MCF 10A (cell line): ENCODE data around the gene ADGRA3. TPM values are rescaled to one million over a fixed set of nuclear protein-coding genes. Genes with fewer than 3 reads are reported as not detected.
"Not testable (repeated sequence)": the region's sequence is repeated elsewhere in the genome, so short reads cannot be mapped to it uniquely, and the experiment has no call there.

Experiments used
- BruUV-seq: library from RNA; stranded (reverse); fragments of 400-500 nt; replicated peaks from 2 replicates; lab custom pipeline; 2021; lab: Mats Ljungman, UMichigan
- CTCF ChIA-PET: fragments of 300-600 bp; sonication (Branson Sonifier 250); formaldehyde crosslinking; extraction: SDS; loops from one replicate; lab custom pipeline; 2021; ENCODE audit warnings: antibody characterized with exemption, inconsistent platforms; lab: Yijun Ruan, JAX
- POLR2A ChIA-PET: fragments of 300-600, 350-650 bp; sonication (Branson Sonifier 250); formaldehyde crosslinking; extraction: SDS; loops from one replicate; lab custom pipeline; 2020; ENCODE audit warnings: antibody characterized with exemption, inconsistent platforms; lab: Yijun Ruan, JAX
- DNase-seq: peaks from one replicate; pipeline ENCODE4 v3.0.0-alpha.2; 2018; ENCODE audit not compliant: unreplicated experiment
- H3K27ac Mint-ChIP-seq: one replicate; pipeline ENCODE4 v1.8.0; 2022; ENCODE audit warnings: mild to moderate bottlenecking, low read depth, mixed read lengths; ENCODE audit not compliant: unreplicated experiment
- H3K27me3 Mint-ChIP-seq: one replicate; pipeline ENCODE4 v1.8.0; 2022; ENCODE audit warnings: mixed read lengths; ENCODE audit not compliant: insufficient read depth, unreplicated experiment
- H3K36me3 Mint-ChIP-seq: one replicate; pipeline ENCODE4 v1.8.0; 2022; ENCODE audit warnings: mild to moderate bottlenecking, moderate library complexity, mixed read lengths; ENCODE audit not compliant: insufficient read depth, unreplicated experiment
- H3K4me1 Mint-ChIP-seq: one replicate; pipeline ENCODE4 v1.8.0; 2022; ENCODE audit warnings: mixed read lengths; ENCODE audit not compliant: insufficient read depth, unreplicated experiment
- H3K4me3 Mint-ChIP-seq: one replicate; pipeline ENCODE4 v1.8.0; 2022; ENCODE audit warnings: mild to moderate bottlenecking, moderate library complexity, mixed read lengths; ENCODE audit not compliant: unreplicated experiment
- H3K9me3 Mint-ChIP-seq: one replicate; pipeline ENCODE4 v1.8.0; 2022; ENCODE audit warnings: mixed read lengths; ENCODE audit not compliant: unreplicated experiment
- CTCF ChIP-seq: fragments of 200-600 bp; IDR thresholded peaks from one replicate; pipeline ENCODE4 v1.8.0; 2022; ENCODE audit warnings: antibody characterized with exemption, mild to moderate bottlenecking; ENCODE audit not compliant: unreplicated experiment
- intact Hi-C: fragments of 100-400 bp; cut with micrococcal nuclease; formaldehyde crosslinking; loops from 2 replicates; pipeline ENCODE4 v1.14.1; 2022
- total RNA-seq: library from RNA; stranded (reverse); gene quantifications from 2 replicates; pipeline ENCODE4 v1.2.3, GENCODE V29; 2022

The ADGRA3 gene
- total RNA-seq, 1 experiment from 2014 or later, result 25.2 TPM

GRCh38 chr4:22391551-22391950 lies 124.3 kb downstream of the ADGRA3 start:
- Mint-ChIP-seq H3K36me3 (peaks cover 9% of the 10 kb centered on the region), H3K27ac (no peak overlapping the region), H3K4me1 (no peaks in the 10 kb centered on the region), H3K9me3 (no peaks in the 10 kb centered on the region), H3K27me3 (no peaks in the 10 kb centered on the region), H3K4me3 (no peak overlapping the region)
- POLR2A ChIA-PET, result no interaction called here
- CTCF ChIA-PET, result interaction anchor here (0.6 to 10.1 kb wide), 8 partner anchors 16 to 602 kb away, joined by 3 to 332 read pairs (median 4); no protein-coding TSS in a partner anchor
- BruUV-seq, result no TSS peak
- no peak for TF ChIP-seq CTCF
- intact Hi-C loops, result no loop called here
- DNase-seq, result no peak

GRCh38 chr4:22389240-22389870 lies 126.5 kb downstream of the ADGRA3 start:
- ChIA-PET CTCF (interaction anchor here (0.6 to 10.1 kb wide), 77 partner anchors 8 to 961 kb away, joined by 3 to 332 read pairs (median 4); partner anchors contain the start of gene GBA3), POLR2A (interaction anchor here (0.9 to 1.6 kb wide), 3 partner anchors 14 to 604 kb away, joined by 3 to 9 read pairs (median 4); no protein-coding TSS in a partner anchor)
- H3K9me3 Mint-ChIP-seq, result no peaks in the 10 kb centered on the region
- peak; percentile 71 for TF ChIP-seq CTCF
- H3K4me3 Mint-ChIP-seq, result no peak overlapping the region
- DNase-seq, result peak; percentile 68
- H3K27me3 Mint-ChIP-seq, result no peaks in the 10 kb centered on the region
- H3K4me1 Mint-ChIP-seq, result peaks cover 6% of the 10 kb centered on the region
- no peak overlapping the region for H3K27ac Mint-ChIP-seq
- peaks cover 9% of the 10 kb centered on the region for H3K36me3 Mint-ChIP-seq
- intact Hi-C loops, result loop anchor here (1.0 to 10.0 kb wide), 3 partner anchors 260 to 875 kb away; no protein-coding TSS in a partner anchor
- BruUV-seq, result no TSS peak

DNA sequence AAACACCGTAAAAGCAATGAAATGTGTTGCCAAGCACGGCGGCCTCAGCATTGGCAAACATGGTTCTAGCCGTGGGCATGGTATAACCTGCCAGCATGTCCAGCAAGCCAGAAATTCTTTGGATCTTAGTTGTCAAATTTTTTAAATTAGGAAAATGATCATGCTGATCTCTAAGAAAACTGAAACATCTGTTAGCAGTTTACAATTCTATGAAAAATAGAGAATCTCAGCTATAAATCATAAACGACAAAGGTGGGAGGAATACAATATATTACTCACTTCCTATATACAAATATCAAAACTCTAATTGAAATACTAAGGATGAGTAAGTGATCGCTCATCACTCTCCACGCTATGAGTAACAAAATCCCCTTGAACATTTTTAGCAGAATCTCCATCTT lies 130.3 kb downstream of the ADGRA3 start:
- TF ChIP-seq CTCF, result no peak
- H3K27me3 Mint-ChIP-seq, result no peaks in the 10 kb centered on the region
- peak overlapping the region; percentile 74 for H3K27ac Mint-ChIP-seq
- no TSS peak for BruUV-seq
- ChIA-PET POLR2A (interaction anchor here (0.6 to 0.7 kb wide), 2 partner anchors 18 to 135 kb away, joined by 3 to 4 read pairs; no protein-coding TSS in a partner anchor), CTCF (interaction anchor here (0.6 to 10.1 kb wide), 6 partner anchors 29 to 1560 kb away, joined by 3 to 332 read pairs (median 3); no protein-coding TSS in a partner anchor)
- peaks cover 16% of the 10 kb centered on the region for H3K36me3 Mint-ChIP-seq
- DNase-seq, result peak; percentile 63
- no peak overlapping the region for H3K4me3 Mint-ChIP-seq
- intact Hi-C loops, result loop anchor here (10.0 kb wide), 1 partner anchor 871 kb away; no protein-coding TSS in a partner anchor
- peaks cover 6% of the 10 kb centered on the region for H3K4me1 Mint-ChIP-seq
- H3K9me3 Mint-ChIP-seq, result no peaks in the 10 kb centered on the region

DNA sequence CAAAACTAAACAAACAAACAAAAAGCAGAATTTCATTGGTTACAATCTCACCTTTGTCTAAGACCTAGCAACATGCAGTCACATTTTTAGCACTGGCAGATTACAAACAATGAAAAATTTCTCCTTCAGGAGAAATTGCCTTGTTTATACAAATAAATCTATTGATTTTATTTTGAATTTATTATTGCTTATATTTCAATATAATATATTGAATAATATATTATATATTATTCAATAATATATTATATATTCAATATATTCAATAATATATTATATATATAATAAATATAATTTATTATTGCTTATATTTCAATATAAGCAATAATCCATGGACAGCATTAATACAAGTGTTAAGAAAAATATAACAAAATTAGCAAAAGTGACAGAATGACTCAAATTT lies 131.7 kb downstream of the ADGRA3 start:
- DNase-seq, result no peak
- CTCF ChIA-PET, result interaction anchor here (1.0 to 1.7 kb wide), 3 partner anchors 27 to 595 kb away, joined by 4 to 15 read pairs (median 5); no protein-coding TSS in a partner anchor
- BruUV-seq, result no TSS peak
- Mint-ChIP-seq H3K27ac (no peak overlapping the region), H3K27me3 (no peaks in the 10 kb centered on the region), H3K36me3 (peaks cover 16% of the 10 kb centered on the region), H3K4me3 (no peak overlapping the region), H3K4me1 (peaks cover 6% of the 10 kb centered on the region), H3K9me3 (peaks cover 2% of the 10 kb centered on the region)
- no peak for TF ChIP-seq CTCF
- POLR2A ChIA-PET, result no interaction called here
- intact Hi-C loops, result loop anchor here (10.0 kb wide), 1 partner anchor 869 kb away; no protein-coding TSS in a partner anchor

- H3K27me3 Mint-ChIP-seq, H3K4me3 Mint-ChIP-seq, POLR2A ChIA-PET, H3K27ac Mint-ChIP-seq, H3K9me3 Mint-ChIP-seq, H3K36me3 Mint-ChIP-seq, BruUV-seq, H3K4me1 Mint-ChIP-seq, DNase-seq: not testable (repeated sequence)
- CTCF ChIA-PET, result interaction anchor here (1.2 kb wide), 1 partner anchor 591 kb away, joined by 5 read pairs; no protein-coding TSS in a partner anchor
- intact Hi-C loops, result loop anchor here (10.0 kb wide), 1 partner anchor 867 kb away; no protein-coding TSS in a partner anchor
Measured at GRCh38 chr4:22382216-22382615, 133.7 kb downstream of the ADGRA3 start.
